Cardiac septum (tissue), 1 donor: ENCODE data around the gene LILRA5. TPM values are rescaled to one million over a fixed set of nuclear protein-coding genes. Genes with fewer than 3 reads are reported as not detected.
"Not testable (repeated sequence)": the region's sequence is repeated elsewhere in the genome, so short reads cannot be mapped to it uniquely, and the experiment has no call there.

Source experiments
- DNase-seq: peaks from one replicate; pipeline ENCODE4 v3.0.0-alpha.2; 2020; ENCODE audit warnings: low spot score
- intact Hi-C: fragments of 100-400 bp; cut with DNase I; formaldehyde crosslinking; loops from one replicate; pipeline ENCODE4 v1.14.0; 2022
- total RNA-seq: library from RNA; stranded (reverse); fragmentation: NEBNext Ultra II Directional; extraction: Animal tissue kit (Norgen Biotek cat#: 25700); gene quantifications from one replicate; pipeline ENCODE4 v1.2.1, GENCODE V29; 2021
- donor health status: DM: no; HTN: no; CAD: no.

The LILRA5 gene
- total RNA-seq, 1 donor from 2014 or later = 2.1 TPM

GRCh38 chr19:54335979-54336892 is 23.3 kb upstream of the LILRA5 start:
- no peak for DNase-seq
- intact Hi-C loops = no loop called here

- intact Hi-C loops = no loop called here
- DNase-seq = no peak
Measured at GRCh38 chr19:54335164-54335563, 22.2 kb upstream of the LILRA5 start.

GRCh38 chr19:54333586-54334298 is 20.8 kb upstream of the LILRA5 start:
- DNase-seq = no peak
- intact Hi-C loops = no loop called here

- intact Hi-C loops = no loop called here
Measured at GRCh38 chr19:54332149-54332548, 19.2 kb upstream of the LILRA5 start.

GRCh38 chr19:54331626-54332025 is 18.7 kb upstream of the LILRA5 start:
- DNase-seq = no peak
- intact Hi-C loops = no loop called here

More at GRCh38 chr19:54332149-54332548, 19.2 kb upstream of the LILRA5 start:
- no peak for DNase-seq

- no peak for DNase-seq
- intact Hi-C loops = no loop called here
Measured at GRCh38 chr19:54329476-54330165, 16.7 kb upstream of the LILRA5 start.

GRCh38 chr19:54328781-54329180 is 15.8 kb upstream of the LILRA5 start:
- DNase-seq, intact Hi-C loops: not testable (repeated sequence)

- intact Hi-C loops = no loop called here
- no peak for DNase-seq
Measured at GRCh38 chr19:54325631-54326030, 12.7 kb upstream of the LILRA5 start.

- DNase-seq = no peak
Measured at GRCh38 chr19:54325194-54325621, 12.2 kb upstream of the LILRA5 start.

GRCh38 chr19:54324071-54324470 is 11.1 kb upstream of the LILRA5 start:
- DNase-seq = no peak
- intact Hi-C loops = no loop called here

More at GRCh38 chr19:54325194-54325621, 12.2 kb upstream of the LILRA5 start:
- intact Hi-C loops = no loop called here

- DNase-seq, intact Hi-C loops: not testable (repeated sequence)
Measured at GRCh38 chr19:54322934-54323333, 10.0 kb upstream of the LILRA5 start.

GRCh38 chr19:54322295-54322694 is 9.3 kb upstream of the LILRA5 start:
- intact Hi-C loops, DNase-seq: not testable (repeated sequence)

- intact Hi-C loops = no loop called here
Measured at GRCh38 chr19:54319892-54320670, 7.1 kb upstream of the LILRA5 start.

GRCh38 chr19:54319049-54319448 is 6.1 kb upstream of the LILRA5 start:
- intact Hi-C loops = no loop called here
- no peak for DNase-seq

More at GRCh38 chr19:54319892-54320670, 7.1 kb upstream of the LILRA5 start:
- DNase-seq = no peak

- intact Hi-C loops = no loop called here
- DNase-seq = no peak
Measured at GRCh38 chr19:54317965-54318240, 4.9 kb upstream of the LILRA5 start.

- intact Hi-C loops = no loop called here
- DNase-seq = no peak
Measured at GRCh38 chr19:54317108-54317964, 4.4 kb upstream of the LILRA5 start.

GRCh38 chr19:54316746-54317107 is 3.8 kb upstream of the LILRA5 start:
- DNase-seq = peak; percentile 88

GRCh38 chr19:54315956-54316355 is 3.0 kb upstream of the LILRA5 start:
- intact Hi-C loops = no loop called here
- DNase-seq = no peak

More at GRCh38 chr19:54316746-54317107, 3.8 kb upstream of the LILRA5 start:
- intact Hi-C loops = no loop called here

- intact Hi-C loops = no loop called here
- no peak for DNase-seq
Measured at GRCh38 chr19:54312011-54312410, 955 bp downstream of the LILRA5 start.
